WERI-Rb-1 (cell line): ENCODE measurements around the gene DDX27.

Source experiments
- DNase-seq: peaks from one replicate; pipeline ENCODE4 v3.0.0-alpha.2; 2020
- H3K27ac ChIP-seq: fragments of 250-450 bp; sonication (Bioruptor Pico); 2 replicates; pipeline ENCODE4 v1.5.1; 2020; ENCODE audit warnings: mild to moderate bottlenecking, moderate library complexity
- H3K27me3 ChIP-seq: fragments of 250-450 bp; sonication (Bioruptor Pico); 2 replicates; pipeline ENCODE4 v1.5.1; 2021; ENCODE audit warnings: mild to moderate bottlenecking, low read depth, moderate library complexity; ENCODE audit not compliant: insufficient read depth, severe bottlenecking
- H3K36me3 ChIP-seq: fragments of 250-450 bp; sonication (Bioruptor Pico); 2 replicates; pipeline ENCODE4 v1.5.1; 2020; ENCODE audit warnings: mild to moderate bottlenecking, moderate library complexity
- H3K4me3 ChIP-seq: 2 replicates; pipeline ENCODE4 v1.5.1; 2011; ENCODE audit warnings: low read depth, mild to moderate bottlenecking, control low read depth, low read length
- H3K9me3 ChIP-seq: fragments of 250-450 bp; sonication (Bioruptor Pico); 2 replicates; pipeline ENCODE4 v1.5.1; 2021; ENCODE audit warnings: mild to moderate bottlenecking, moderate library complexity; ENCODE audit not compliant: severe bottlenecking
- CTCF ChIP-seq: IDR thresholded peaks from 2 replicates; pipeline ENCODE4 v1.5.1; 2011; ENCODE audit warnings: low read depth, mild to moderate bottlenecking, control low read depth, inconsistent platforms, low read length

The DDX27 gene, protein sequence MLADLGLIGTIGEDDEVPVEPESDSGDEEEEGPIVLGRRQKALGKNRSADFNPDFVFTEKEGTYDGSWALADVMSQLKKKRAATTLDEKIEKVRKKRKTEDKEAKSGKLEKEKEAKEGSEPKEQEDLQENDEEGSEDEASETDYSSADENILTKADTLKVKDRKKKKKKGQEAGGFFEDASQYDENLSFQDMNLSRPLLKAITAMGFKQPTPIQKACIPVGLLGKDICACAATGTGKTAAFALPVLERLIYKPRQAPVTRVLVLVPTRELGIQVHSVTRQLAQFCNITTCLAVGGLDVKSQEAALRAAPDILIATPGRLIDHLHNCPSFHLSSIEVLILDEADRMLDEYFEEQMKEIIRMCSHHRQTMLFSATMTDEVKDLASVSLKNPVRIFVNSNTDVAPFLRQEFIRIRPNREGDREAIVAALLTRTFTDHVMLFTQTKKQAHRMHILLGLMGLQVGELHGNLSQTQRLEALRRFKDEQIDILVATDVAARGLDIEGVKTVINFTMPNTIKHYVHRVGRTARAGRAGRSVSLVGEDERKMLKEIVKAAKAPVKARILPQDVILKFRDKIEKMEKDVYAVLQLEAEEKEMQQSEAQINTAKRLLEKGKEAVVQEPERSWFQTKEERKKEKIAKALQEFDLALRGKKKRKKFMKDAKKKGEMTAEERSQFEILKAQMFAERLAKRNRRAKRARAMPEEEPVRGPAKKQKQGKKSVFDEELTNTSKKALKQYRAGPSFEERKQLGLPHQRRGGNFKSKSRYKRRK

GRCh38 chr20:49219091-49219923 is at the start of gene DDX27:
DDX27 (plus strand) TSS chr20:49219416; CDS start chr20:49219449, 33 bp downstream.
- H3K36me3 ChIP-seq = peaks cover 23% of the 10 kb centered on the region
- DNase-seq = peak; percentile 96
- no peak for TF ChIP-seq CTCF
- H3K27me3 ChIP-seq = no peaks in the 10 kb centered on the region
- peak within 1 kb of the TSS; percentile 94 for H3K4me3 ChIP-seq
- H3K27ac ChIP-seq = peak within 1 kb of the TSS; percentile 64
- H3K9me3 ChIP-seq = no peaks in the 10 kb centered on the region

GRCh38 chr20:49169547-49169946 is 49.7 kb upstream of the DDX27 start:
- Histone ChIP-seq H3K27ac (no peak overlapping the region), H3K4me3 (no peak overlapping the region), H3K36me3 (peaks cover 29% of the 10 kb centered on the region), H3K9me3 (no peaks in the 10 kb centered on the region), H3K27me3 (no peaks in the 10 kb centered on the region)
- no peak for TF ChIP-seq CTCF
- no peak for DNase-seq

GRCh38 chr20:49170714-49171113 is 48.5 kb upstream of the DDX27 start:
- H3K36me3 ChIP-seq = peaks cover 18% of the 10 kb centered on the region
- DNase-seq = no peak
- no peak for TF ChIP-seq CTCF
- H3K4me3 ChIP-seq = no peak overlapping the region
- H3K9me3 ChIP-seq = no peaks in the 10 kb centered on the region
- H3K27ac ChIP-seq = no peak overlapping the region
- no peaks in the 10 kb centered on the region for H3K27me3 ChIP-seq

- Histone ChIP-seq H3K9me3 (no peaks in the 10 kb centered on the region), H3K4me3 (no peak overlapping the region), H3K36me3 (peaks cover 15% of the 10 kb centered on the region), H3K27me3 (no peaks in the 10 kb centered on the region), H3K27ac (no peak overlapping the region)
- DNase-seq = no peak
- no peak for TF ChIP-seq CTCF
Measured at GRCh38 chr20:49171909-49172308, 47.3 kb upstream of the DDX27 start.

DNA sequence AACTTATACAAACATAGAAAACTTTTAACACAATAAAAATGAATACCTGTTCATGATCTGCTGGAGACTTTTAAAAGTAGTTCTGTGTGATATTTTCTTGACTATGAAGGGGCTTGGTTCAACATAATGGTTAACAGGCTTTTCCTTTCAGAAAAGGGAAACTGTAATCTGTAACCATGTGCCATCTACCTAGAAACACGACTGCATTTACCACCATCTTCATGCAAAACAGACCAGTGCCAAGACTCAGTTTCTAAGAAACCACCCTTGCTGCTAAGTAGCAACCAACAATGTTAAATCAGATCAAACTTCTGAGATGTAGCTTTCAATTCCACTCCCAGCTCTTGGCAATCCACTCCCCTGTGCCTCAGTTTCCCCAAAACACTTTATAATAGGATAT is 46.8 kb upstream of the DDX27 start:
- peaks cover 15% of the 10 kb centered on the region for H3K36me3 ChIP-seq
- H3K9me3 ChIP-seq = no peaks in the 10 kb centered on the region
- no peak overlapping the region for H3K27ac ChIP-seq
- H3K4me3 ChIP-seq = no peak overlapping the region
- DNase-seq = no peak
- no peak for TF ChIP-seq CTCF
- H3K27me3 ChIP-seq = no peaks in the 10 kb centered on the region
